Measurements from ENCODE around the gene GARS1. TPM values are rescaled to one million over a fixed set of nuclear protein-coding genes. Genes with fewer than 3 reads are reported as not detected.

GARS1 gene
- total RNA-seq, 1 experiment from 2014 or later, result 274 TPM

GRCh38 chr7:30674420-30674819 lies 79.7 kb downstream of the GARS1 start:
- Histone ChIP-seq H3K9me3 (ENCODE audit: insufficient read depth, low read depth) (no peaks in the 10 kb centered on the region), H3K27ac (no peak overlapping the region), H3K4me2 (no peak overlapping the region), H3K27me3 (ENCODE audit: insufficient read depth, low read depth) (peaks cover 78% of the 10 kb centered on the region), H3K36me3 (ENCODE audit: low read depth) (no peaks in the 10 kb centered on the region), H3K9me2 (ENCODE audit: insufficient read depth) (no peaks in the 10 kb centered on the region), H3K79me2 (ENCODE audit: low read depth) (no peaks in the 10 kb centered on the region), H4K20me1 (ENCODE audit: insufficient read depth) (0 out of 2 replicates have a peak, but pooled peaks cover 3% of the 10 kb centered on the region), H2AFZ (no peak overlapping the region), H3K4me1 (replicated peaks; ENCODE audit: insufficient read depth) (no peaks in the 10 kb centered on the region), H3K4me3 (no peak overlapping the region), H3F3A (ENCODE audit: insufficient read depth, low read depth) (no peaks in the 10 kb centered on the region)
- no TSS peak for BruUV-seq (replicated peaks)
- ChIA-PET CTCF (no interaction called here), POLR2A (ENCODE audit: unreplicated experiment) (no interaction called here)
- no peak for DNase-seq
- intact Hi-C loops (cut with micrococcal nuclease; ENCODE audit: unreplicated experiment), result no loop called here
- TF ChIP-seq CTCF (conservative IDR thresholded peaks at IDR 0.05) (no peak), EZH2 (IDR thresholded peaks at IDR 0.05; ENCODE audit: low read depth) (no peak)

- Histone ChIP-seq H3K4me2 (no peak overlapping the region), H3K4me3 (no peak overlapping the region), H3K9me2 (ENCODE audit: insufficient read depth) (no peaks in the 10 kb centered on the region), H2AFZ (no peak overlapping the region), H3K36me3 (ENCODE audit: low read depth) (no peaks in the 10 kb centered on the region), H3K27me3 (ENCODE audit: insufficient read depth, low read depth) (peaks cover 78% of the 10 kb centered on the region), H4K20me1 (ENCODE audit: insufficient read depth) (0 out of 2 replicates have a peak, but pooled peaks cover 3% of the 10 kb centered on the region), H3F3A (ENCODE audit: insufficient read depth, low read depth) (no peaks in the 10 kb centered on the region), H3K79me2 (ENCODE audit: low read depth) (no peaks in the 10 kb centered on the region), H3K27ac (no peak overlapping the region), H3K9me3 (ENCODE audit: insufficient read depth, low read depth) (no peaks in the 10 kb centered on the region), H3K4me1 (replicated peaks; ENCODE audit: insufficient read depth) (no peaks in the 10 kb centered on the region)
- intact Hi-C loops (cut with micrococcal nuclease; ENCODE audit: unreplicated experiment), result no loop called here
- DNase-seq, result no peak
- ChIA-PET POLR2A (ENCODE audit: unreplicated experiment) (no interaction called here), CTCF (no interaction called here)
- BruUV-seq (replicated peaks), result no TSS peak
- TF ChIP-seq CTCF (conservative IDR thresholded peaks at IDR 0.05) (no peak), EZH2 (IDR thresholded peaks at IDR 0.05; ENCODE audit: low read depth) (no peak)
Observed at GRCh38 chr7:30674876-30675275, 80.2 kb downstream of the GARS1 start.

- intact Hi-C loops (cut with micrococcal nuclease; ENCODE audit: unreplicated experiment), result no loop called here
- H3K9me2 ChIP-seq (ENCODE audit: insufficient read depth), result no peaks in the 10 kb centered on the region
- ChIA-PET CTCF (interaction anchor here (0.6 kb wide), 1 partner anchor 21 kb away, joined by 3 read pairs; no protein-coding TSS in a partner anchor), POLR2A (ENCODE audit: unreplicated experiment) (interaction anchor here (0.6 kb wide), 1 partner anchor 12 kb away, joined by 3 read pairs; no protein-coding TSS in a partner anchor)
- H3K27me3 ChIP-seq (ENCODE audit: insufficient read depth, low read depth), result peaks cover 88% of the 10 kb centered on the region
- no peaks in the 10 kb centered on the region for H3K36me3 ChIP-seq (ENCODE audit: low read depth)
- no peak overlapping the region for H2AFZ ChIP-seq
- BruUV-seq (replicated peaks), result no TSS peak
- H4K20me1 ChIP-seq (ENCODE audit: insufficient read depth), result peaks cover 4% of the 10 kb centered on the region; the same call in 1 of the 2 replicates
- DNase-seq, result no peak
- no peak overlapping the region for H3K27ac ChIP-seq
- H3K4me2 ChIP-seq, result no peak overlapping the region
- H3K4me3 ChIP-seq, result no peak overlapping the region
- TF ChIP-seq CTCF (conservative IDR thresholded peaks at IDR 0.05), result no peak
- no peak for TF ChIP-seq EZH2 (IDR thresholded peaks at IDR 0.05; ENCODE audit: low read depth)
- no peaks in the 10 kb centered on the region for H3K4me1 ChIP-seq (replicated peaks; ENCODE audit: insufficient read depth)
- no peaks in the 10 kb centered on the region for H3K9me3 ChIP-seq (ENCODE audit: insufficient read depth, low read depth)
- no peaks in the 10 kb centered on the region for H3F3A ChIP-seq (ENCODE audit: insufficient read depth, low read depth)
- H3K79me2 ChIP-seq (ENCODE audit: low read depth), result no peaks in the 10 kb centered on the region
Observed at GRCh38 chr7:30678805-30679204, 84.1 kb downstream of the GARS1 start.
